ENCODE measurements around the gene MED6.

Gene MED6

GRCh38 chr14:70597731-70598130 lies 2.7 kb downstream of the MED6 start:
- no peak for DNase-seq

GRCh38 chr14:70595443-70596185 lies 4.8 kb downstream of the MED6 start:
- no peak for DNase-seq

DNA sequence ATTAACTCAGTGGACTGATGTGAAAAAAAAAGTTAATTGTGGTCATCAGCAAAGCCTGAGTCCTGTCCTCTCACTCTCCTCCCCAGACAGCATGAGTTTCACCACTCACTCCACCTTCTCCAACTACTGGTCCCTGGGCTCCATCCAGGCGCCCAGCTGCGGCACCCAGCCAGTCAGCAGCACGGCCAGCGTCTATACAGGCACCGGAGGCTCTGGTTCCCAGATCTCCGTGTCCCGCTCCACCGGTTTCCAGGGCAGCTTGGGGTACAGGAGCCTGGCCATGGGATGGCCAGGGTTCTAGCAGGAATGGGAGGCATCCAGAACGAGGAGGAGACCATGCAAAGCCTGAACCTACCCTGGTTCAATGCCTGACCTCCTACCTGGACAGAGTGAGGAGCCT lies 6.0 kb downstream of the MED6 start:
- no peak for DNase-seq

- no peak for DNase-seq
These were observed 15.2 kb downstream of the MED6 start for GRCh38 chr14:70585231-70585630.

GRCh38 chr14:70576891-70577290 lies 23.6 kb downstream of the MED6 start:
- no peak for DNase-seq

- no peak for DNase-seq
These were observed 27.4 kb downstream of the MED6 start for GRCh38 chr14:70573050-70573449.

GRCh38 chr14:70571139-70571538 lies 29.3 kb downstream of the MED6 start:
- DNase-seq = no peak

DNA sequence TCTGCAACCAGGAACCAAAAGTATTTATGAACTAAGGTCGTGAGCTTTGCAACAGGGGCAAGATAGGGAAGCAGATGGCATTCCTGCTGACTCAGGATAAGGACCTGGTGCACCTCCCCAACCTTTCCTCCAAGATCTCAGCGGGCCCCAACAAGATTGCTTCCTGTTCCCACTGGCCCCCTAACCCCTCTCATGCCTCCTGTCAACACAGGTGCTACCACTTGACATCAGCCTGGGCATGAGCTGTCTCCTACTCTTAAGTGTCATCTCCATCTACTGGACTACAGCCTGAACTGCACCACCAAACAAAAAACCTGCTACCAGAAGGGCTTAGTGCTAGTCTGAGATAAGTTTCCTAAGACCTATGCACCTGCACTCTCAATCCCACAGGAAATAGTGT lies 32.7 kb downstream of the MED6 start:
- DNase-seq = no peak

GRCh38 chr14:70563869-70564268 lies 36.6 kb downstream of the MED6 start:
- DNase-seq = no peak

- no peak for DNase-seq
These were observed 37.0 kb downstream of the MED6 start for GRCh38 chr14:70563417-70563816.

DNA sequence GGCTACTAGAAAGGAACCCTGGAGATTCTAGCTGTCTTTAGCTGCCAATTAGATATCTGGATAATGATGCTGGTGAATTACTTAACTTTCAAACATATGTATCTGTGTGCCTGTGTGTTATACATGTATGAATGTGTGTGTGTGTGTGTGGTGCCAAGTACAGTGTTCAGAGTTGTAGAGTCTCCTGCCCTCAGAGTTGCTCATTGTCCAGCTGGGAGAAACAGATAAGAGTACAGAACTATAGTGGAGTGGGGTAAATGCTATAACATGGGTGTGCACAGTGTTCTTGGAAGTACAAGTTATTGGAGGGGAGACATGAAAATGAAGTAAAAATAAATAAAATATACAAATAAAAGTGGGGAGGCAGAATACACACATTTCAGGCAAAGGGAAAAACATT lies 42.1 kb downstream of the MED6 start:
- no peak for DNase-seq

DNA sequence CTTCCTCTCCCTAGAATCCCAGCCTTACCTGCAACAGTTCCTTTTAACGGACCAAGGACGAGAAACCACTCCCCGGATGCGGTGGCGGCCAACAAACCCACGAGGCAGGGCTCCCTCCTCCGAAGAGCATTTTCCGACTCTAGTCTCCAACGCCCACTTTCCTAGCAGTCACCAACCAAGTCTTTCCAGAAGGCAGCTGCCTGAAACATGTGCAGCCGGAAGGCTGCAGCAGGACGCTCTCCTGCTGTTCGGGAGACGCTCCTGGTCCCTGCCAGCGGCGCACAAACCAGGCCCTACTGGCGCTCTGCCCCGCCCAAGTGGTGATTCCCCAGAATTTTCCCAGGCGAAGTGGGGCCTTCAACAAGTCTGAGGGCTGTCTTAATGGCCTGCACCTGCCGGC lies 44.6 kb downstream of the MED6 start:
- DNase-seq = no peak

GRCh38 chr14:70538087-70538486 lies 62.4 kb downstream of the MED6 start:
- DNase-seq = no peak

- no peak for DNase-seq
These were observed 63.6 kb downstream of the MED6 start for GRCh38 chr14:70536830-70537229.

GRCh38 chr14:70534904-70535303 lies 65.6 kb downstream of the MED6 start, which contains the start of gene ADAM20:
Gene ADAM20, minus strand, starts transcription at chr14:70535004. Its CDS starts 10,247 bp downstream, at chr14:70524757.
- DNase-seq = no peak

Measured in effector CD4-positive, alpha-beta T cell (primary cell).